ENCODE measurements around the gene TRIM9.

Gene TRIM9

DNA sequence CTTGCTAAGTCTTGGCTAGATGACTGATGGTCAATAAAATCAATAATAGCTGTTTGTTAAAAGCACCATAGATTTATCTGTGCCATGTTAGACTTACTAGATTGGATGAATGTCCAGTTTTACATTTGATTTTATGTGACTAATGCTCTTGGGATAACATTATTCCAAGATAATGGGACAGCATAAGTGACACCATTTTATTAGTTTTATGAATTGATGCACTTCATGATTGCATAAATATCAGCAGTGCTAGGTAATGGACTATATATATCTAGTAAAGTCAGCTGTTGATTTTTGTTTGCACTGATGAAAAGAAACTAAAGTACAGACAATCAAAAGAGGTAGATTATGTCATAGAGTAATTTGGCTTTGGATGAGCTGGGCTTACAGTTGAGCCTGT lies 10.4 kb downstream of the TRIM9 start:
- TF ChIP-seq, protein P1, sequence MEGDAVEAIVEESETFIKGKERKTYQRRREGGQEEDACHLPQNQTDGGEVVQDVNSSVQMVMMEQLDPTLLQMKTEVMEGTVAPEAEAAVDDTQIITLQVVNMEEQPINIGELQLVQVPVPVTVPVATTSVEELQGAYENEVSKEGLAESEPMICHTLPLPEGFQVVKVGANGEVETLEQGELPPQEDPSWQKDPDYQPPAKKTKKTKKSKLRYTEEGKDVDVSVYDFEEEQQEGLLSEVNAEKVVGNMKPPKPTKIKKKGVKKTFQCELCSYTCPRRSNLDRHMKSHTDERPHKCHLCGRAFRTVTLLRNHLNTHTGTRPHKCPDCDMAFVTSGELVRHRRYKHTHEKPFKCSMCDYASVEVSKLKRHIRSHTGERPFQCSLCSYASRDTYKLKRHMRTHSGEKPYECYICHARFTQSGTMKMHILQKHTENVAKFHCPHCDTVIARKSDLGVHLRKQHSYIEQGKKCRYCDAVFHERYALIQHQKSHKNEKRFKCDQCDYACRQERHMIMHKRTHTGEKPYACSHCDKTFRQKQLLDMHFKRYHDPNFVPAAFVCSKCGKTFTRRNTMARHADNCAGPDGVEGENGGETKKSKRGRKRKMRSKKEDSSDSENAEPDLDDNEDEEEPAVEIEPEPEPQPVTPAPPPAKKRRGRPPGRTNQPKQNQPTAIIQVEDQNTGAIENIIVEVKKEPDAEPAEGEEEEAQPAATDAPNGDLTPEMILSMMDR (IDR thresholded peaks at IDR 0.05; ENCODE audit: extremely low read depth, missing control alignments) = no peak
- no peak for DNase-seq (ENCODE audit: low spot score)

DNA sequence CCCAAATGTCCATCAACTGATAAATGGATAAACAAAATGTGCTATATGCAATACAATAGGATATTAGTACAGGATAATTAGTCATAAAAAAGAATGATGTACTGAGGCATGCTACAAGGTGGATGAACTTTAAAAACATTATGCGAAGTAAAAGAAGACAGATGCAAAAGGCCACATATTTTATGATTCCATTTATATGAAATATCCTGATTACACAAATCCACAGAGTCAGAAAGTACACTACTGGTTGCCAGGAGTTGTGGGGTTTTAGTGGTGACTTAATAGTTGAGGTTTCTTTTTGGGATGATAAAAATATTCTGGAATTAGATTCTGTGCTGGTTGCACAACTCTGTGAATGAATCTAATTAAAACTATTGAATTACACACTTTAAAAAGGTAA lies 12.6 kb downstream of the TRIM9 start:
- no peak for DNase-seq (ENCODE audit: low spot score)
- TF ChIP-seq, protein P1 (IDR thresholded peaks at IDR 0.05; ENCODE audit: extremely low read depth, missing control alignments) = no peak

DNA sequence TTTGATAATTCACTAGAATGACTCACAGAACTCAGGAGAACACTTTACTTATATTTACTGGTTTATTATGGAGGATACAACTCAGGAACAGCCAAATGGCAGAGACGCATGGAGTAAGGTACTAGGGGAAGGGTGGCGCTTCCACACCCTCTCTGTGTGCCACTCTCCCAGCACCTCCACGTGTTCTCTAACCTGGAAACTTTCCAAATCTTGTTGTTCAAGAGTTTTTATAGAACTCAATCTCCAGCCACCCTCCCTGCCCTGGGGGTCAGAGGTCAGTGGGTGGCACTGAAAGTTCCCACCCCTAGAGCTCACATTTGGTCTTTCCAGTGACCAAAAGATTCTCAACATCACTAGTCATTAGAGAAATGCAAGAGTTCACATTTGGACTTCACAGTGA lies 13.2 kb downstream of the TRIM9 start:
- TF ChIP-seq, protein P1 (IDR thresholded peaks at IDR 0.05; ENCODE audit: extremely low read depth, missing control alignments) = no peak
- DNase-seq (ENCODE audit: low spot score) = no peak

DNA sequence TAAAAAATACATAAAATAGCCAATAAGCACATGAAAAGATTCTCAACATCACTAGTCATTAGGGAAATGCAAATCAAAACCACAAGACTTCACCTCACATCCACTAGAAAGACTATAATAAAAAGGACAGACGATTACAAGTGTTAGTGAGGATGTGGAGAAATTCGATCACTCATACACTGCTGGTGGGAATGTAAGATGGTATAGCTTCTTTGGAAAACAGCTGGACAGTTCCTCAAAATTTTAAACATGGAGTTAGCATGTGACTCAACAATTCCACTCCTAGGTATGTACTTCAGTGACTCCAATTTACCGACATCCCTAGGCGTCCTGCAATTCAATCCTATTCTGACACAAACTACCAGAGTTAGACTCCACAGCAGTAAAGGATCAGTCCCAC lies 13.7 kb downstream of the TRIM9 start:
- DNase-seq (ENCODE audit: low spot score) = no peak
- TF ChIP-seq, protein P1 (IDR thresholded peaks at IDR 0.05; ENCODE audit: extremely low read depth, missing control alignments) = no peak

DNA sequence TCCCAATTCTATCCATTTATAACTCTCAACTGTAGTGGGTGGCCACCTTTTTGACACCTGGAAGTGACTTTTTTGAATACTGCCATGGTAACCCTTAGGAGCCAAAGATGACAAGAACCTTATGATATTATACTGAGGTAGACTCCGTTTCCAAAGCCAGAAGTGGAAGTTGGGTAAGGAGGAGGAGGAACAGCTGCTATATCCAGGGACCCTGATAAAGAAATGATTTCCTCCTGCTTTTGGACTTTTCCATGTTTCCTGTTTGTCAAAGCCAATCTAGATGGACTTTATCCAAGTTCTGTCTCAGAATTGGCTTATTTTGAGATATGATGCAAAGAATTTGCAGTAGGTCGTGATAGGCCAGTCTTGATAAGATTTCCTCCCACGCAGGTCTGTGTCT lies 14.3 kb downstream of the TRIM9 start:
- TF ChIP-seq, protein P1 (IDR thresholded peaks at IDR 0.05; ENCODE audit: extremely low read depth, missing control alignments) = no peak
- no peak for DNase-seq (ENCODE audit: low spot score)

DNA sequence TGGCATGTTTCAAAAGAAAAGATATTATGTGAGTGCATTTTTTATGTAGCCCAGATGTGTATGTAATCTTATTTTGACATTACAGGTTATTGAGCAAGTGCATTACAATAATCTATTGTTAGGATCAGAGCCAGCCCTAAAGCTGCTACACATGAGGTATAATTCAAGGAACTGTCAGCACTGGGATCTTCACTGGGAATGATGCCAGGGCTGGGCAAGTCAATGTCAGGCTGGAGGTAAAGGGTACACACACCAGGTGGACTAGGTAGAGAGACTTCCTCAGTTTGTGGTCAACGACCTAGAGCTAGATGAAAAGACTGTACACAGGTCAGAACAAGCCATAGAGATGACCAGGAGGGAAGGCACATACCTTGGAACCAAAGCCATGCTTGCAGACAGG lies 15.4 kb downstream of the TRIM9 start:
- TF ChIP-seq, protein P1 (IDR thresholded peaks at IDR 0.05; ENCODE audit: extremely low read depth, missing control alignments) = no peak
- no peak for DNase-seq (ENCODE audit: low spot score)

DNA sequence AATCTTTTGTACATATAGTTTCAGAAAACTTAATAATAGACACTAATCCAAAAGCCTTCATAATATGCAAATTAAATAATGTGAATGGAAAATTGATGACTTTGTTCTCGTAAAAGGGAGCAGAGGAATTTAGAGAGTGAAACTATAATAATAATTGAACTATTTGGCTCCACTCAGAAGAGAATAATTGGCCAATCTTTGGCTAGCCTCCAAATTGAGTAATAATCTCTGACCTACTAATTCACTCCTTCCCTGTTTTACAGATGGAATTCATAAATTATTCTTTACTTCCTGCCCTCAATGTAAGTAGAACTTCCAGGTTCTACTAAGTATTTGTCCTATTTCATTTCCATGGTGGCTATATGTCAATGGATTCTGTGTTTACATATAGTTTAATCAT lies 15.8 kb downstream of the TRIM9 start:
- TF ChIP-seq, protein P1 (IDR thresholded peaks at IDR 0.05; ENCODE audit: extremely low read depth, missing control alignments) = no peak
- no peak for DNase-seq (ENCODE audit: low spot score)

All from GM20000 (cell line).